HCT116 (cell line): ENCODE measurements around the gene ASIC3. TPM values are rescaled to one million over a fixed set of nuclear protein-coding genes. Genes with fewer than 3 reads are reported as not detected.

ENCODE experiments used
- ATAC-seq: fragments of 200-7000 bp; cut with Tn5 transposase; 2 replicates; pipeline ENCODE4 v1.9.1; 2020; ENCODE audit warnings: mild to moderate bottlenecking, moderate library complexity
- BruUV-seq: library from RNA; stranded (reverse); fragments of 400-500 nt; replicated peaks from 2 replicates; lab custom pipeline; 2021; lab: Mats Ljungman, UMichigan
- CTCF ChIA-PET: fragments of 300-600 bp; sonication (Branson Sonifier 250); formaldehyde crosslinking; loops from one replicate; lab custom pipeline; 2021; ENCODE audit warnings: antibody characterized with exemption; lab: Charles Lee
- POLR2A ChIA-PET: fragments of 300-600, 350-600 bp; sonication (Branson Sonifier 250); formaldehyde crosslinking; loops from one replicate; lab custom pipeline; 2021; ENCODE audit warnings: antibody characterized with exemption; lab: Charles Lee
- RAD21 ChIA-PET, 2 experiments: fragments of 300-600 bp; sonication (Branson Sonifier 250); formaldehyde crosslinking; loops; one replicate each; lab custom pipeline; 2023; ENCODE audit warnings: low total read pairs in 2 of 2; ENCODE audit not compliant: uncharacterized antibody in 2 of 2, unreplicated experiment in 2 of 2, low non-redundant PET in 1 of 2; lab: Charles Lee
- DNase-seq: peaks from one replicate; pipeline ENCODE4 v3.0.0-alpha.2; 2010; ENCODE audit warnings: low read depth, low spot score
- H2AFZ ChIP-seq: fragments of 200-600 bp; shearing (Covaris generic), sonication (generic); 2 replicates; pipeline ENCODE4 v1.6.1; 2017; ENCODE audit warnings: low read depth, mixed run types, mixed read lengths, antibody characterized with exemption, low read length; ENCODE audit not compliant: poor library complexity, severe bottlenecking
- H3K27ac ChIP-seq: 2 replicates; pipeline ENCODE4 v1.5.1; 2012; ENCODE audit warnings: low read depth, low read length
- H3K27me3 ChIP-seq: fragments of 200-600 bp; sonication (generic); 2 replicates; pipeline ENCODE4 v1.6.1; 2016; ENCODE audit warnings: mixed run types, low read length, mixed read lengths; ENCODE audit not compliant: insufficient read depth
- H3K36me3 ChIP-seq, 2 experiments: fragments of 200-500 bp in 1 of 2; fragments of 200-600 bp in 1 of 2; sonication (Bioruptor generic) in 1 of 2; sonication (generic) in 1 of 2; 2 replicates each; pipeline versions ENCODE4 v1.5.1 to v1.6.1; 2014 to 2016; ENCODE audit warnings: low read length in 2 of 2, inconsistent platforms in 1 of 2, mixed read lengths in 1 of 2, mixed run types in 1 of 2; ENCODE audit not compliant: insufficient read depth in 2 of 2, control insufficient read depth in 1 of 2
- H3K4me1 ChIP-seq, 2 experiments: fragments of 200-600 bp in 1 of 2; sonication (generic) in 1 of 2; 2 replicates each; pipeline versions ENCODE4 v1.5.1 to v1.6.1; 2012 to 2017; ENCODE audit warnings: low read length in 2 of 2, inconsistent platforms in 1 of 2, mild to moderate bottlenecking in 1 of 2, mixed read lengths in 1 of 2, mixed run types in 1 of 2, moderate library complexity in 1 of 2; ENCODE audit not compliant: insufficient read depth in 2 of 2, control insufficient read depth in 1 of 2
- H3K4me2 ChIP-seq: fragments of 200-600 bp; sonication (generic); 2 replicates; pipeline ENCODE4 v1.6.1; 2017; ENCODE audit warnings: mixed run types, low read length, mixed read lengths
- H3K4me3 ChIP-seq, 2 experiments: fragments of 200-600 bp in 1 of 2; sonication (generic) in 1 of 2; replicated peaks in 1 of 2; 2 replicates each; pipeline ENCODE4 v1.5.1; 2011 to 2016; ENCODE audit warnings: low read length in 2 of 2, control low read depth in 1 of 2, low read depth in 1 of 2, mild to moderate bottlenecking in 1 of 2, mixed read lengths in 1 of 2, mixed run types in 1 of 2
- H3K79me2 ChIP-seq: fragments of 200-600 bp; sonication (generic); 2 replicates; pipeline ENCODE4 v1.6.1; 2017; ENCODE audit warnings: mild to moderate bottlenecking, mixed run types, low read length, moderate library complexity, mixed read lengths; ENCODE audit not compliant: insufficient read depth
- H3K9ac ChIP-seq: fragments of 200-600 bp; sonication (generic); 2 replicates; pipeline ENCODE4 v1.6.1; 2016; ENCODE audit warnings: low read length, mixed read lengths
- H3K9me2 ChIP-seq: fragments of 200-600 bp; sonication (generic), shearing (Covaris generic); 2 replicates; pipeline ENCODE4 v1.6.1; 2017; ENCODE audit warnings: mixed run types, mild to moderate bottlenecking, moderate library complexity; ENCODE audit not compliant: insufficient read depth
- H3K9me3 ChIP-seq, 2 experiments: fragments of 200-500 bp in 1 of 2; fragments of 200-600 bp in 1 of 2; sonication (Bioruptor generic) in 1 of 2; sonication (generic) in 1 of 2; 2 replicates each; pipeline ENCODE4 v1.6.1; 2014 to 2017; ENCODE audit warnings: low read length in 2 of 2, mixed read lengths in 2 of 2, inconsistent platforms in 1 of 2, low read depth in 1 of 2, mild to moderate bottlenecking in 1 of 2, mixed run types in 1 of 2, moderate library complexity in 1 of 2; ENCODE audit not compliant: control insufficient read depth in 1 of 2, insufficient read depth in 1 of 2
- H4K20me1 ChIP-seq: fragments of 200-600 bp; sonication (generic), shearing (Covaris generic); 2 replicates; pipeline ENCODE4 v1.6.1; 2017; ENCODE audit warnings: mixed run types, mild to moderate bottlenecking, moderate library complexity; ENCODE audit not compliant: insufficient read depth
- CTCF ChIP-seq, 3 experiments: fragments of 200-600 bp in 1 of 3; sonication (generic) in 1 of 3; IDR thresholded peaks in 2 of 3; conservative IDR thresholded peaks in 1 of 3; 2 replicates each; pipeline ENCODE4 v1.5.1; 2012 to 2017; ENCODE audit warnings: low read depth in 2 of 3, low read length in 2 of 3, antibody characterized with exemption in 1 of 3, borderline replicate concordance in 1 of 3, control low read depth in 1 of 3, mild to moderate bottlenecking in 1 of 3, mixed read lengths in 1 of 3, mixed run types in 1 of 3, moderate library complexity in 1 of 3; ENCODE audit not compliant: insufficient read depth in 1 of 3
- EGR1 ChIP-seq: IDR thresholded peaks from 2 replicates; pipeline ENCODE4 v1.6.1; 2012; ENCODE audit warnings: low read depth
- ELF1 ChIP-seq: IDR thresholded peaks from 2 replicates; pipeline ENCODE4 v1.6.1; 2012; ENCODE audit warnings: low read depth, borderline replicate concordance
- EZH2 ChIP-seq: fragments of 200-600 bp; sonication (generic); IDR thresholded peaks from 2 replicates; pipeline ENCODE4 v1.6.1; 2017; ENCODE audit warnings: antibody characterized with exemption, mixed run types
- EZH2phosphoT487 ChIP-seq: fragments of 200-600 bp; IDR thresholded peaks from 2 replicates; pipeline ENCODE4 v1.6.1; 2018; ENCODE audit warnings: antibody characterized with exemption, borderline replicate concordance
- JUND ChIP-seq: IDR thresholded peaks from 2 replicates; pipeline ENCODE4 v1.6.1; 2012
- MAX ChIP-seq: IDR thresholded peaks from 2 replicates; pipeline ENCODE4 v1.6.1; 2012
- POLR2A ChIP-seq: IDR thresholded peaks from 2 replicates; pipeline ENCODE4 v1.7.0; 2011; ENCODE audit warnings: borderline replicate concordance; ENCODE audit not compliant: insufficient read depth, insufficient read length; ENCODE audit errors: extremely low read depth
- RAD21 ChIP-seq: IDR thresholded peaks from 2 replicates; pipeline ENCODE4 v1.6.1; 2012; ENCODE audit warnings: low read depth, mild to moderate bottlenecking
- SIN3A ChIP-seq: IDR thresholded peaks from 2 replicates; pipeline ENCODE4 v1.6.1; 2012; ENCODE audit warnings: low read depth
- SP1 ChIP-seq: IDR thresholded peaks from 2 replicates; pipeline ENCODE4 v1.6.1; 2012; ENCODE audit warnings: low read depth
- SRF ChIP-seq: IDR thresholded peaks from 2 replicates; pipeline ENCODE4 v1.6.1; 2012; ENCODE audit warnings: low read depth
- TCF7L2 ChIP-seq: IDR thresholded peaks from 2 replicates; pipeline ENCODE4 v1.7.0; 2011; ENCODE audit warnings: borderline replicate concordance, inconsistent platforms; ENCODE audit not compliant: insufficient read depth, insufficient read length; ENCODE audit errors: extremely low read depth
- YY1 ChIP-seq: IDR thresholded peaks from 2 replicates; pipeline ENCODE4 v1.6.1; 2011; ENCODE audit warnings: low read length, low read depth, moderate library complexity, mild to moderate bottlenecking; ENCODE audit not compliant: insufficient replicate concordance; ENCODE audit errors: extremely low read depth
- ZBTB33 ChIP-seq: IDR thresholded peaks from 2 replicates; pipeline ENCODE4 v1.6.1; 2011; ENCODE audit warnings: mild to moderate bottlenecking, low read length, moderate library complexity; ENCODE audit not compliant: insufficient replicate concordance; ENCODE audit errors: extremely low read depth
- ZFX ChIP-seq: fragments of 450-650 bp; IDR thresholded peaks from 2 replicates; pipeline ENCODE4 v1.6.1; 2017
- ZNF274 ChIP-seq: fragments of 200-500 bp; sonication (Bioruptor generic); IDR thresholded peaks from 2 replicates; pipeline ENCODE4 v1.6.1; 2014; ENCODE audit warnings: mild to moderate bottlenecking, low read depth, low read length, inconsistent platforms
- intact Hi-C: fragments of 100-400 bp; cut with micrococcal nuclease; formaldehyde crosslinking; loops from 2 replicates; pipeline ENCODE4 v1.10.0; 2022
- total RNA-seq: library from RNA; stranded (reverse); gene quantifications from one replicate; pipeline ENCODE4 v1.2.1, GENCODE V29; 2021; ENCODE audit not compliant: unreplicated experiment
- TF ChIP-seq, protein P1 (sequence below): IDR thresholded peaks from 2 replicates; pipeline ENCODE4 v1.6.1; 2012
- TF ChIP-seq, protein P2 (sequence below): IDR thresholded peaks from 2 replicates; pipeline ENCODE4 v1.6.1; 2012; ENCODE audit warnings: low read depth

Gene ASIC3
- total RNA-seq, 1 experiment from 2014 or later, result 4.4 TPM

- BruUV-seq, result no TSS peak
- no peaks in the 10 kb centered on the region for H3K9me2 ChIP-seq
- POLR2A ChIA-PET, result no interaction called here
Measured at GRCh38 chr7:150999497-151000230, 48.7 kb upstream of the ASIC3 start.

More at GRCh38 chr7:150999497-151000230, 48.7 kb upstream of the ASIC3 start:
- no peak for TF ChIP-seq TCF7L2
- TF ChIP-seq RAD21, result no peak
- TF ChIP-seq EZH2phosphoT487, result no peak
- no peak for TF ChIP-seq CTCF (IDR thresholded peaks at IDR 0.05 in 2 of 3, conservative IDR thresholded peaks at IDR 0.05 in 1 of 3; ENCODE audit: borderline replicate concordance in 1 of 3, insufficient read depth in 1 of 3, low read depth in 2 of 3, low read length in 2 of 3)
- no peak for TF ChIP-seq ZNF274
- TF ChIP-seq SIN3A, result no peak
- TF ChIP-seq YY1, result no peak
- no peak for TF ChIP-seq EZH2
- no peak for TF ChIP-seq SP1
- no peak for TF ChIP-seq MAX
- no peak for TF ChIP-seq JUND
- TF ChIP-seq, protein P1, sequence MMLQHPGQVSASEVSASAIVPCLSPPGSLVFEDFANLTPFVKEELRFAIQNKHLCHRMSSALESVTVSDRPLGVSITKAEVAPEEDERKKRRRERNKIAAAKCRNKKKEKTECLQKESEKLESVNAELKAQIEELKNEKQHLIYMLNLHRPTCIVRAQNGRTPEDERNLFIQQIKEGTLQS, result no peak
- no peak for TF ChIP-seq ZFX
- TF ChIP-seq ELF1, result no peak
- no peak for TF ChIP-seq EGR1
- no peak for TF ChIP-seq POLR2A
- TF ChIP-seq, protein P2, sequence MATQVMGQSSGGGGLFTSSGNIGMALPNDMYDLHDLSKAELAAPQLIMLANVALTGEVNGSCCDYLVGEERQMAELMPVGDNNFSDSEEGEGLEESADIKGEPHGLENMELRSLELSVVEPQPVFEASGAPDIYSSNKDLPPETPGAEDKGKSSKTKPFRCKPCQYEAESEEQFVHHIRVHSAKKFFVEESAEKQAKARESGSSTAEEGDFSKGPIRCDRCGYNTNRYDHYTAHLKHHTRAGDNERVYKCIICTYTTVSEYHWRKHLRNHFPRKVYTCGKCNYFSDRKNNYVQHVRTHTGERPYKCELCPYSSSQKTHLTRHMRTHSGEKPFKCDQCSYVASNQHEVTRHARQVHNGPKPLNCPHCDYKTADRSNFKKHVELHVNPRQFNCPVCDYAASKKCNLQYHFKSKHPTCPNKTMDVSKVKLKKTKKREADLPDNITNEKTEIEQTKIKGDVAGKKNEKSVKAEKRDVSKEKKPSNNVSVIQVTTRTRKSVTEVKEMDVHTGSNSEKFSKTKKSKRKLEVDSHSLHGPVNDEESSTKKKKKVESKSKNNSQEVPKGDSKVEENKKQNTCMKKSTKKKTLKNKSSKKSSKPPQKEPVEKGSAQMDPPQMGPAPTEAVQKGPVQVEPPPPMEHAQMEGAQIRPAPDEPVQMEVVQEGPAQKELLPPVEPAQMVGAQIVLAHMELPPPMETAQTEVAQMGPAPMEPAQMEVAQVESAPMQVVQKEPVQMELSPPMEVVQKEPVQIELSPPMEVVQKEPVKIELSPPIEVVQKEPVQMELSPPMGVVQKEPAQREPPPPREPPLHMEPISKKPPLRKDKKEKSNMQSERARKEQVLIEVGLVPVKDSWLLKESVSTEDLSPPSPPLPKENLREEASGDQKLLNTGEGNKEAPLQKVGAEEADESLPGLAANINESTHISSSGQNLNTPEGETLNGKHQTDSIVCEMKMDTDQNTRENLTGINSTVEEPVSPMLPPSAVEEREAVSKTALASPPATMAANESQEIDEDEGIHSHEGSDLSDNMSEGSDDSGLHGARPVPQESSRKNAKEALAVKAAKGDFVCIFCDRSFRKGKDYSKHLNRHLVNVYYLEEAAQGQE, result no peak
- no peak for TF ChIP-seq SRF
- no peak for TF ChIP-seq ZBTB33
- H4K20me1 ChIP-seq, result no peaks in the 10 kb centered on the region
- no peaks in the 10 kb centered on the region for H3K27me3 ChIP-seq
- no peak overlapping the region for H3K27ac ChIP-seq
- H3K4me1 ChIP-seq, result no peaks in the 10 kb centered on the region
- no peak overlapping the region for H3K4me2 ChIP-seq
- intact Hi-C loops, result no loop called here
- no peaks in the 10 kb centered on the region for H3K9me3 ChIP-seq
- no peak for DNase-seq
- no peak overlapping the region for H3K9ac ChIP-seq
- ChIA-PET RAD21 (no interaction called here), CTCF (no interaction called here)
- H3K79me2 ChIP-seq, result no peaks in the 10 kb centered on the region
- H3K36me3 ChIP-seq, result no peaks in the 10 kb centered on the region
- no peak overlapping the region for H3K4me3 ChIP-seq
- no peak for ATAC-seq
- no peak overlapping the region for H2AFZ ChIP-seq
